Progenitor cell of endocrine pancreas (in vitro differentiated cells): Measurements from ENCODE around the gene TENT5C. TPM values are rescaled to one million over a fixed set of nuclear protein-coding genes. Genes with fewer than 3 reads are reported as not detected.

ENCODE experiments used
- DNase-seq: peaks from one replicate; pipeline ENCODE4 v3.0.0; 2021; ENCODE audit warnings: low spot score; ENCODE audit not compliant: unreplicated experiment
- H3K27ac Mint-ChIP-seq: 2 replicates; pipeline ENCODE4 v1.8.0; 2021; ENCODE audit warnings: mild to moderate bottlenecking, moderate library complexity, mixed read lengths
- H3K27me3 Mint-ChIP-seq: 2 replicates; pipeline ENCODE4 v1.8.0; 2021; ENCODE audit warnings: mixed read lengths
- H3K36me3 Mint-ChIP-seq: 2 replicates; pipeline ENCODE4 v1.8.0; 2022; ENCODE audit warnings: mixed read lengths; ENCODE audit not compliant: insufficient read depth
- H3K4me1 Mint-ChIP-seq: 2 replicates; pipeline ENCODE4 v1.8.0; 2021; ENCODE audit warnings: low read depth, mixed read lengths
- H3K4me3 Mint-ChIP-seq: 2 replicates; pipeline ENCODE4 v1.8.0; 2021; ENCODE audit warnings: low read depth, mild to moderate bottlenecking, moderate library complexity, mixed read lengths
- H3K9me3 Mint-ChIP-seq: 2 replicates; pipeline ENCODE4 v1.8.0; 2021; ENCODE audit warnings: low read depth, mixed read lengths
- total RNA-seq: library from RNA; stranded (reverse); gene quantifications from 2 replicates; pipeline ENCODE4 v1.2.1, GENCODE V29; 2021
- TF ChIP-seq, protein P1 (sequence below): fragments of 200-600 bp; sonication (generic); IDR thresholded peaks from one replicate; pipeline ENCODE4 v1.5.0; 2021; ENCODE audit warnings: antibody characterized with exemption, mild to moderate bottlenecking; ENCODE audit not compliant: unreplicated experiment

Gene TENT5C
- total RNA-seq, 1 donor from 2014 or later, result 13.6 TPM

GRCh38 chr1:117559985-117560384 is 45.9 kb upstream of the TENT5C start:
- H3K9me3 Mint-ChIP-seq, result peaks cover 15% of the 10 kb centered on the region
- H3K4me1 Mint-ChIP-seq, result peaks cover 20% of the 10 kb centered on the region
- no peak overlapping the region for H3K4me3 Mint-ChIP-seq
- H3K27me3 Mint-ChIP-seq, result no peaks in the 10 kb centered on the region
- DNase-seq, result no peak
- TF ChIP-seq, protein P1, sequence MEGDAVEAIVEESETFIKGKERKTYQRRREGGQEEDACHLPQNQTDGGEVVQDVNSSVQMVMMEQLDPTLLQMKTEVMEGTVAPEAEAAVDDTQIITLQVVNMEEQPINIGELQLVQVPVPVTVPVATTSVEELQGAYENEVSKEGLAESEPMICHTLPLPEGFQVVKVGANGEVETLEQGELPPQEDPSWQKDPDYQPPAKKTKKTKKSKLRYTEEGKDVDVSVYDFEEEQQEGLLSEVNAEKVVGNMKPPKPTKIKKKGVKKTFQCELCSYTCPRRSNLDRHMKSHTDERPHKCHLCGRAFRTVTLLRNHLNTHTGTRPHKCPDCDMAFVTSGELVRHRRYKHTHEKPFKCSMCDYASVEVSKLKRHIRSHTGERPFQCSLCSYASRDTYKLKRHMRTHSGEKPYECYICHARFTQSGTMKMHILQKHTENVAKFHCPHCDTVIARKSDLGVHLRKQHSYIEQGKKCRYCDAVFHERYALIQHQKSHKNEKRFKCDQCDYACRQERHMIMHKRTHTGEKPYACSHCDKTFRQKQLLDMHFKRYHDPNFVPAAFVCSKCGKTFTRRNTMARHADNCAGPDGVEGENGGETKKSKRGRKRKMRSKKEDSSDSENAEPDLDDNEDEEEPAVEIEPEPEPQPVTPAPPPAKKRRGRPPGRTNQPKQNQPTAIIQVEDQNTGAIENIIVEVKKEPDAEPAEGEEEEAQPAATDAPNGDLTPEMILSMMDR, result no peak
- H3K27ac Mint-ChIP-seq, result no peak overlapping the region
- H3K36me3 Mint-ChIP-seq, result peaks cover 2% of the 10 kb centered on the region

- Mint-ChIP-seq H3K4me1 (peaks cover 25% of the 10 kb centered on the region), H3K27ac (no peak overlapping the region), H3K9me3 (peaks cover 15% of the 10 kb centered on the region), H3K36me3 (peaks cover 2% of the 10 kb centered on the region), H3K4me3 (no peak overlapping the region), H3K27me3 (no peaks in the 10 kb centered on the region)
- TF ChIP-seq, protein P1, result no peak
- DNase-seq, result no peak
Measured at GRCh38 chr1:117561071-117561470, 44.8 kb upstream of the TENT5C start.

GRCh38 chr1:117561551-117561950 is 44.3 kb upstream of the TENT5C start:
- no peak for DNase-seq
- Mint-ChIP-seq H3K9me3 (peaks cover 15% of the 10 kb centered on the region), H3K27ac (no peak overlapping the region), H3K36me3 (peaks cover 2% of the 10 kb centered on the region), H3K27me3 (no peaks in the 10 kb centered on the region), H3K4me1 (peaks cover 25% of the 10 kb centered on the region), H3K4me3 (no peak overlapping the region)
- TF ChIP-seq, protein P1, result no peak

DNA sequence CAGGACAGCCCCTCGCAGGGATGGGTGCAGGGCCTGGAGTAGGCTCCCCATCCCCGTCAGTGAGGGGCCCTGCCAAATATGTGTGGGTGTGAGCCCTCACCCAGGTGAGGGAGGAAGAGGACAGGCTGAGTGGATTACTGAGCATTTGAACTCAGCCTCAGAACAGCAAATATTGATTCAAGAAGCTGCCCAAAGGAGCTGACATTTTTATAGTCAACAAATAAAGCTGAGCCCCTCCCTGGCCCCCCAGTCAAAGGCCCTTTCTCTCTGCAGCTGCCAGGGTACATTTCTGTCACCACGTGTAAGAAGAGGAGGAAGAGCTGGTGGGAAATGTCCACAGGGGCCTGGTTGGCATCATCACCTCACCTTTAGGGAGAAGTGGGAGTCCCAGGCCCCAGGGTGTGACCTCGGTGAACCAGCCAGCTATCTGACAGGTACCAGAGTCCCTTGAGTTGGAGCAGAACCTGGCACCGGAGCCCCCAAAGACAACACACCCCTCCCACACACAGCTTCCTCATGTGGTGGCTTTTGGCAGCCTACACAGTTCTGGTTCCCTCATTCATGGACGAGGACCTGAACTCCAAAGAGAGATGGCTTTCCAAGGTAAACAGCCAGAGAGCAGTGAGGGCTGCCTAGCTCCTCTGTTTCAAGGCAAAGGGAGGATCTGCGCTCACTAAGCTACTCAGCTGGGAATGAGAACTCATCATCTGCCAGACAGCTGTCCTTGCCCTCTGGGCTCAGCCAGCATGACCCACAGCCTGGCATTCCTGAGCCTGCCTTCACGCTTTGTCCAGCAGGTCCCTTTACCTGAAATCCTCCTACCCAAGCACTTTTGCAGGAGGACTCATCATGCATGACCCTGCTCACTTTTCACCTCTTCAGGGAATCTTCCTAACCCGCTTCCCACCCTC is 43.0 kb upstream of the TENT5C start:
- H3K36me3 Mint-ChIP-seq, result peaks cover 2% of the 10 kb centered on the region
- H3K4me1 Mint-ChIP-seq, result peaks cover 25% of the 10 kb centered on the region
- H3K4me3 Mint-ChIP-seq, result no peak overlapping the region
- H3K27ac Mint-ChIP-seq, result no peak overlapping the region
- DNase-seq, result no peak
- TF ChIP-seq, protein P1, result no peak
- H3K27me3 Mint-ChIP-seq, result no peaks in the 10 kb centered on the region
- peaks cover 11% of the 10 kb centered on the region for H3K9me3 Mint-ChIP-seq

GRCh38 chr1:117563492-117563875 is 42.4 kb upstream of the TENT5C start:
- Mint-ChIP-seq H3K27ac (no peak overlapping the region), H3K4me3 (no peak overlapping the region), H3K9me3 (peaks cover 8% of the 10 kb centered on the region), H3K36me3 (peaks cover 2% of the 10 kb centered on the region), H3K4me1 (peaks cover 25% of the 10 kb centered on the region), H3K27me3 (no peaks in the 10 kb centered on the region)
- no peak for DNase-seq
- TF ChIP-seq, protein P1, result no peak
